ENCODE measurements around the gene PARP8. TPM values are rescaled to one million over a fixed set of nuclear protein-coding genes. Genes with fewer than 3 reads are reported as not detected.

PARP8 gene
- total RNA-seq, 1 experiment from 2014 or later, result 0.07 TPM

DNA sequence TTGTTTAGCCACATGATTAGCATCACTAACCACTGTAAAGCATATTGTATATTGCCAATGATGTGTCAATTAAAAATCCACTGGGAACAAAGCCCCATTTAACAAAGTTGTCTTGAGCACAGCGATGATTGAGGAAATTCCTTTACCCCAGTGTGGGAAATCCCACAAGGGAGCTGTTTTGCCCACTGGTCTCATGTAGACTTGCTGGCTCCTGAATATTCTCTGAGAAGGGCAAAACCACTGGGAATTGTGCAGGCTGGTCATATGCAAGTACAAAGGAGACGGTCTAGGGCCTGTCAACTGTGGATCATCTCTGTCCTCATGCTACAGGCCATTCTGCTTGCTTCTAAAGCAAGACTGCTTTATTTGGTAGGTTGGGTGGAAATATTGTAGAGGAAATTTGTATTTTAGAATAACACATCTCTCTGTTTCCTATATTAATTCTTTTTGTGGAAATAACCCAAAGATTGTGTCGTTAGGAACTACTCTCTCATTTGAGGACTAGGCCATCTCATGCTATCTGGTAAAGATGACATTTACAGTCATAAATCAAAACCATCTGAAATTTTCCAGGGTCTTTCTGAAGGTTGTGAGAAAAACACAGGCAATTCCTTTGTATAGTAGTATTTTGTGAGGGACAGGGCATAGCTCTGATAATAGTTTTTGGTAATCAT lies 60.2 kb downstream of the PARP8 start:
- H3F3A ChIP-seq (ENCODE audit: low read length, unreplicated experiment), result no peaks in the 10 kb centered on the region
- DNase-seq, result no peak
- BruUV-seq (replicated peaks), result no TSS peak
- CTCF ChIA-PET, result no interaction called here
- no peak overlapping the region for H3K27ac ChIP-seq (ENCODE audit: low read length)
- no peaks in the 10 kb centered on the region for H3K9me2 ChIP-seq (replicated peaks; ENCODE audit: low read length)
- H2AFZ ChIP-seq (ENCODE audit: low read length), result no peak overlapping the region
- H3K4me1 ChIP-seq (ENCODE audit: insufficient read depth, low read length), result no peaks in the 10 kb centered on the region
- intact Hi-C loops (cut with micrococcal nuclease), result no loop called here
- ATAC-seq, result no peak
- H3K4me2 ChIP-seq (ENCODE audit: low read length), result no peak overlapping the region
- H3K4me3 ChIP-seq (ENCODE audit: low read length), result no peak overlapping the region
- H3K9ac ChIP-seq (ENCODE audit: low read length), result no peak overlapping the region
- H3K27me3 ChIP-seq (ENCODE audit: low read length), result no peaks in the 10 kb centered on the region
- H3K36me3 ChIP-seq (ENCODE audit: low read depth, low read length), result no peaks in the 10 kb centered on the region
- H3K79me2 ChIP-seq (ENCODE audit: low read length), result no peaks in the 10 kb centered on the region
- POLR2A ChIA-PET (ENCODE audit: unreplicated experiment), result no interaction called here
- H3K9me3 ChIP-seq (ENCODE audit: low read length), result no peaks in the 10 kb centered on the region
- TF ChIP-seq EZH2 (IDR thresholded peaks at IDR 0.05; ENCODE audit: low read length, unreplicated experiment) (no peak), EZH2phosphoT487 (IDR thresholded peaks at IDR 0.05; ENCODE audit: borderline replicate concordance, low read length) (no peak)
- TF ChIP-seq, protein P1, sequence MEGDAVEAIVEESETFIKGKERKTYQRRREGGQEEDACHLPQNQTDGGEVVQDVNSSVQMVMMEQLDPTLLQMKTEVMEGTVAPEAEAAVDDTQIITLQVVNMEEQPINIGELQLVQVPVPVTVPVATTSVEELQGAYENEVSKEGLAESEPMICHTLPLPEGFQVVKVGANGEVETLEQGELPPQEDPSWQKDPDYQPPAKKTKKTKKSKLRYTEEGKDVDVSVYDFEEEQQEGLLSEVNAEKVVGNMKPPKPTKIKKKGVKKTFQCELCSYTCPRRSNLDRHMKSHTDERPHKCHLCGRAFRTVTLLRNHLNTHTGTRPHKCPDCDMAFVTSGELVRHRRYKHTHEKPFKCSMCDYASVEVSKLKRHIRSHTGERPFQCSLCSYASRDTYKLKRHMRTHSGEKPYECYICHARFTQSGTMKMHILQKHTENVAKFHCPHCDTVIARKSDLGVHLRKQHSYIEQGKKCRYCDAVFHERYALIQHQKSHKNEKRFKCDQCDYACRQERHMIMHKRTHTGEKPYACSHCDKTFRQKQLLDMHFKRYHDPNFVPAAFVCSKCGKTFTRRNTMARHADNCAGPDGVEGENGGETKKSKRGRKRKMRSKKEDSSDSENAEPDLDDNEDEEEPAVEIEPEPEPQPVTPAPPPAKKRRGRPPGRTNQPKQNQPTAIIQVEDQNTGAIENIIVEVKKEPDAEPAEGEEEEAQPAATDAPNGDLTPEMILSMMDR (conservative IDR thresholded peaks at IDR 0.05; ENCODE audit: low read depth, low read length), result no peak
- H4K20me1 ChIP-seq (ENCODE audit: low read length), result no peaks in the 10 kb centered on the region

DNA sequence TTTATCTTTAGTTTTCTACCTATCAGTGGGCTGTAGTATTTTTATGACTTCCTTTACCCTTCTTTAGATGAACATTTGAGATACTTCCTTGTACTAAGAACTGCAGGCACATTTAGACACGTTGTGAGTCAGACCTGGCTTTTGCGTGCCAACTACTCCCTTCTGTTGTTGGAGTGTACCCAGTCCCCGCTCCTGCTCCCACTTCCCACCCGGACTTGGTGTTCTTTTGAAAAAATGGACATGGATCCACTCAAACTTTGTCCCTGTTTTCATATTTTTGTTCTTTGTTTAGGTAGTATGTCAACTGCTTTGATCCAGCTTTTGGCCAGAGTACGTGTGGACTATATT lies 60.7 kb downstream of the PARP8 start:
- Histone ChIP-seq H3K27me3 (ENCODE audit: low read length) (0 out of 2 replicates have a peak, but pooled peaks cover 4% of the 10 kb centered on the region), H2AFZ (ENCODE audit: low read length) (no peak overlapping the region), H3K9me3 (ENCODE audit: low read length) (no peaks in the 10 kb centered on the region), H3K79me2 (ENCODE audit: low read length) (no peaks in the 10 kb centered on the region), H3K9ac (ENCODE audit: low read length) (no peak overlapping the region), H3K4me2 (ENCODE audit: low read length) (no peak overlapping the region), H3K4me1 (ENCODE audit: insufficient read depth, low read length) (no peaks in the 10 kb centered on the region), H3K27ac (ENCODE audit: low read length) (no peak overlapping the region), H3F3A (ENCODE audit: low read length, unreplicated experiment) (no peaks in the 10 kb centered on the region), H3K4me3 (ENCODE audit: low read length) (no peak overlapping the region), H4K20me1 (ENCODE audit: low read length) (no peaks in the 10 kb centered on the region), H3K9me2 (replicated peaks; ENCODE audit: low read length) (no peaks in the 10 kb centered on the region), H3K36me3 (ENCODE audit: low read depth, low read length) (no peaks in the 10 kb centered on the region)
- no peak for DNase-seq
- POLR2A ChIA-PET (ENCODE audit: unreplicated experiment), result no interaction called here
- intact Hi-C loops (cut with micrococcal nuclease), result no loop called here
- no peak for TF ChIP-seq EZH2 (IDR thresholded peaks at IDR 0.05; ENCODE audit: low read length, unreplicated experiment)
- TF ChIP-seq, protein P1 (conservative IDR thresholded peaks at IDR 0.05; ENCODE audit: low read depth, low read length), result no peak
- TF ChIP-seq EZH2phosphoT487 (IDR thresholded peaks at IDR 0.05; ENCODE audit: borderline replicate concordance, low read length), result no peak
- BruUV-seq (replicated peaks), result no TSS peak
- no peak for ATAC-seq
- CTCF ChIA-PET, result no interaction called here

DNA sequence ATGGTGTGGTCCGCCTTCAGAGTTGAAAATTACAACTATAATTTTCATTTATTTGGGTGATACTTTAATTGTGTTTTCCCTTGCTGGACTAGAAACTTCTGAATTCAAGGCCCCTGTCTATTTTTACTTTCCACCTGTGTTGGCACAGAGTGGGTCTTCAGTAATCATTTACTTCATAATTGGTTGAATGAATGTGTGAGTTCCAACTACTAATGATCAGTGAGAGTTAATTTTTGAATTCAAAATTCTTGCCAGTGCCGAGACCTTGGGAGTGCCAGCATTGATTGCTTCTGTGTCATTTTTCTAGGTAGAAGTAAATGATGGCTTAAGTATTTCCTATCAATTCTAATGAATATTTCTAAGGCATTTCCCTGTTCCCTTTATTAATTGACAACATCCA lies 61.4 kb downstream of the PARP8 start:
- no peak for ATAC-seq
- POLR2A ChIA-PET (ENCODE audit: unreplicated experiment), result no interaction called here
- H3K4me2 ChIP-seq (ENCODE audit: low read length), result no peak overlapping the region
- no peaks in the 10 kb centered on the region for H3K9me3 ChIP-seq (ENCODE audit: low read length)
- H3K9me2 ChIP-seq (replicated peaks; ENCODE audit: low read length), result no peaks in the 10 kb centered on the region
- BruUV-seq (replicated peaks), result no TSS peak
- H3K79me2 ChIP-seq (ENCODE audit: low read length), result no peaks in the 10 kb centered on the region
- TF ChIP-seq EZH2phosphoT487 (IDR thresholded peaks at IDR 0.05; ENCODE audit: borderline replicate concordance, low read length), result no peak
- no peak for TF ChIP-seq EZH2 (IDR thresholded peaks at IDR 0.05; ENCODE audit: low read length, unreplicated experiment)
- TF ChIP-seq, protein P1 (conservative IDR thresholded peaks at IDR 0.05; ENCODE audit: low read depth, low read length), result no peak
- CTCF ChIA-PET, result no interaction called here
- H4K20me1 ChIP-seq (ENCODE audit: low read length), result no peaks in the 10 kb centered on the region
- 0 out of 2 replicates have a peak, but pooled peaks cover 4% of the 10 kb centered on the region for H3K27me3 ChIP-seq (ENCODE audit: low read length)
- H3K4me3 ChIP-seq (ENCODE audit: low read length), result no peak overlapping the region
- no peaks in the 10 kb centered on the region for H3F3A ChIP-seq (ENCODE audit: low read length, unreplicated experiment)
- no peaks in the 10 kb centered on the region for H3K4me1 ChIP-seq (ENCODE audit: insufficient read depth, low read length)
- intact Hi-C loops (cut with micrococcal nuclease), result no loop called here
- DNase-seq, result no peak
- H3K27ac ChIP-seq (ENCODE audit: low read length), result no peak overlapping the region
- H3K36me3 ChIP-seq (ENCODE audit: low read depth, low read length), result no peaks in the 10 kb centered on the region
- no peak overlapping the region for H2AFZ ChIP-seq (ENCODE audit: low read length)
- H3K9ac ChIP-seq (ENCODE audit: low read length), result no peak overlapping the region

Measured in PC-3 (cell line).